OCI-LY7 (cell line): ENCODE data around the gene IL12RB2.

ENCODE experiments used
- EZH2phosphoT487 ChIP-seq: fragments of 200-600 bp; sonication (generic); IDR thresholded peaks from 2 replicates; pipeline ENCODE4 v1.6.1; 2018; ENCODE audit warnings: low read depth, borderline replicate concordance, mild to moderate bottlenecking, mixed run types, antibody characterized with exemption, low read length, moderate library complexity, mixed read lengths
- TF ChIP-seq, protein P1 (sequence below): fragments of 200-600 bp; sonication (generic); conservative IDR thresholded peaks from 2 replicates; pipeline ENCODE4 v1.5.1; 2014; ENCODE audit warnings: mild to moderate bottlenecking, antibody characterized with exemption, low read length, moderate library complexity, mixed read lengths

DNA sequence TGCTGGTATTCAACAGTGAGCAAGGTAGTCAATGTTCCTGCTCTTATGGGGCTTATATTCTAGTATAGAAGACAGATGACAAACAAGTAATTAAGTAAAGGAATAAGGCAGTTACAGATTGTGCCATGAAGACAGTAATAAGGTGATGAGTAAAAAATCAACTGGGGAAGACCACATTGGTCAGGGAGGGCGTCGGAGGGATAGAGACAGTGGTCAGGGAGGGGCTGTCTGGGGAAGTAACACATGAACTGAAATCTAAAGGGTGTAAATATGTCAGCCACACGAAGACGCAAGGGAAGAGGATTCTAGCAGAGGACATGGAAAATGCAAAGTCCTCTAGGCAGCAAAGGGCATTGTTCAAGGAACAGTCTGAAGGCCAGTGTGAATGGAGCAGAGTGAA lies 10.1 kb downstream of the IL12RB2 start:
- TF ChIP-seq EZH2phosphoT487, result no peak
- TF ChIP-seq, protein P1, sequence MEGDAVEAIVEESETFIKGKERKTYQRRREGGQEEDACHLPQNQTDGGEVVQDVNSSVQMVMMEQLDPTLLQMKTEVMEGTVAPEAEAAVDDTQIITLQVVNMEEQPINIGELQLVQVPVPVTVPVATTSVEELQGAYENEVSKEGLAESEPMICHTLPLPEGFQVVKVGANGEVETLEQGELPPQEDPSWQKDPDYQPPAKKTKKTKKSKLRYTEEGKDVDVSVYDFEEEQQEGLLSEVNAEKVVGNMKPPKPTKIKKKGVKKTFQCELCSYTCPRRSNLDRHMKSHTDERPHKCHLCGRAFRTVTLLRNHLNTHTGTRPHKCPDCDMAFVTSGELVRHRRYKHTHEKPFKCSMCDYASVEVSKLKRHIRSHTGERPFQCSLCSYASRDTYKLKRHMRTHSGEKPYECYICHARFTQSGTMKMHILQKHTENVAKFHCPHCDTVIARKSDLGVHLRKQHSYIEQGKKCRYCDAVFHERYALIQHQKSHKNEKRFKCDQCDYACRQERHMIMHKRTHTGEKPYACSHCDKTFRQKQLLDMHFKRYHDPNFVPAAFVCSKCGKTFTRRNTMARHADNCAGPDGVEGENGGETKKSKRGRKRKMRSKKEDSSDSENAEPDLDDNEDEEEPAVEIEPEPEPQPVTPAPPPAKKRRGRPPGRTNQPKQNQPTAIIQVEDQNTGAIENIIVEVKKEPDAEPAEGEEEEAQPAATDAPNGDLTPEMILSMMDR, result no peak
